RWPE2 (cell line): ENCODE results near the gene PPHLN1.

Experiments
- ATAC-seq: fragments of 200-7000 bp; cut with Tn5 transposase; 3 replicates; pipeline ENCODE4 v1.9.1; 2021; ENCODE audit warnings: low read depth
- DNase-seq: peaks from one replicate; pipeline ENCODE4 v3.0.0-alpha.2; 2020; ENCODE audit warnings: low spot score
- H3K27ac ChIP-seq: fragments of 450-650 bp; 2 replicates; pipeline ENCODE4 v1.5.1; 2017; ENCODE audit warnings: mild to moderate bottlenecking; ENCODE audit not compliant: poor library complexity, severe bottlenecking
- H3K27me3 ChIP-seq: fragments of 250-450 bp; sonication (Bioruptor Pico); 2 replicates; pipeline ENCODE4 v1.5.1; 2021; ENCODE audit warnings: mild to moderate bottlenecking, moderate library complexity; ENCODE audit not compliant: insufficient read depth, poor library complexity, severe bottlenecking
- H3K36me3 ChIP-seq: fragments of 250-450 bp; sonication (Bioruptor Pico); 2 replicates; pipeline ENCODE4 v1.5.1; 2020; ENCODE audit warnings: low read depth, mild to moderate bottlenecking, moderate library complexity
- H3K4me1 ChIP-seq: fragments of 250-450 bp; sonication (Bioruptor Pico); 2 replicates; pipeline ENCODE4 v1.5.1; 2021; ENCODE audit warnings: mild to moderate bottlenecking, moderate library complexity; ENCODE audit not compliant: insufficient read depth, poor library complexity, severe bottlenecking
- H3K4me3 ChIP-seq: fragments of 250-450 bp; sonication (Bioruptor Pico); 2 replicates; pipeline ENCODE4 v1.5.1; 2021; ENCODE audit warnings: mild to moderate bottlenecking, moderate library complexity; ENCODE audit not compliant: severe bottlenecking
- H3K9me3 ChIP-seq: fragments of 250-450 bp; sonication (Bioruptor Pico); 2 replicates; pipeline ENCODE4 v1.5.1; 2021; ENCODE audit warnings: mild to moderate bottlenecking, moderate library complexity; ENCODE audit not compliant: severe bottlenecking
- TF ChIP-seq, protein P1 (sequence below): fragments of 450-650 bp; IDR thresholded peaks from one replicate; pipeline ENCODE4 v1.5.1; 2017; ENCODE audit warnings: mild to moderate bottlenecking, moderate library complexity; ENCODE audit not compliant: poor library complexity, severe bottlenecking

PPHLN1 gene

DNA sequence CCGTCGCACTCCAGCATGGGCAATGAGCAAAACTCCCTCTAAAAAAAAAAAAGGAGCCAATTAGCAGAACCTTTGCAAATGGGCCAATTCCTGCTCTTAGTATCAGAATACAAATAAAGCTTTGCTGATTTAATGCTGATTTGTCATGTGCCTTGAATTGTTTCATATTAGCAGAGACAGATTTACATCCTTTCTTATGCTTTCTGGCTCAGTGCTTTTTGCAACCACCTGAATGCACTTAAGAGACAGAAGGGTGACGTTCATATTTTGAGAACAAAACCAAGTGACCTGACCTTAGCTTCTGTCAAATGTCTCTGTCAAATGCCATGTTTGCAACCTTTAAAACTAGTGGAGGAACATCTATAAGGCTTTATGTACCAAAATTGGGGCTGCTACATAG lies 44.1 kb upstream of the PPHLN1 start:
- Histone ChIP-seq H3K27ac (no peak overlapping the region), H3K27me3 (no peaks in the 10 kb centered on the region), H3K36me3 (no peaks in the 10 kb centered on the region), H3K4me3 (no peak overlapping the region), H3K9me3 (no peaks in the 10 kb centered on the region), H3K4me1 (no peaks in the 10 kb centered on the region)
- TF ChIP-seq, protein P1, sequence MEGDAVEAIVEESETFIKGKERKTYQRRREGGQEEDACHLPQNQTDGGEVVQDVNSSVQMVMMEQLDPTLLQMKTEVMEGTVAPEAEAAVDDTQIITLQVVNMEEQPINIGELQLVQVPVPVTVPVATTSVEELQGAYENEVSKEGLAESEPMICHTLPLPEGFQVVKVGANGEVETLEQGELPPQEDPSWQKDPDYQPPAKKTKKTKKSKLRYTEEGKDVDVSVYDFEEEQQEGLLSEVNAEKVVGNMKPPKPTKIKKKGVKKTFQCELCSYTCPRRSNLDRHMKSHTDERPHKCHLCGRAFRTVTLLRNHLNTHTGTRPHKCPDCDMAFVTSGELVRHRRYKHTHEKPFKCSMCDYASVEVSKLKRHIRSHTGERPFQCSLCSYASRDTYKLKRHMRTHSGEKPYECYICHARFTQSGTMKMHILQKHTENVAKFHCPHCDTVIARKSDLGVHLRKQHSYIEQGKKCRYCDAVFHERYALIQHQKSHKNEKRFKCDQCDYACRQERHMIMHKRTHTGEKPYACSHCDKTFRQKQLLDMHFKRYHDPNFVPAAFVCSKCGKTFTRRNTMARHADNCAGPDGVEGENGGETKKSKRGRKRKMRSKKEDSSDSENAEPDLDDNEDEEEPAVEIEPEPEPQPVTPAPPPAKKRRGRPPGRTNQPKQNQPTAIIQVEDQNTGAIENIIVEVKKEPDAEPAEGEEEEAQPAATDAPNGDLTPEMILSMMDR: no peak
- ATAC-seq (no peak), DNase-seq (no peak)

GRCh38 chr12:42282294-42282693 lies 43.7 kb upstream of the PPHLN1 start:
- H3K27ac ChIP-seq: no peak overlapping the region
- H3K36me3 ChIP-seq: no peaks in the 10 kb centered on the region
- no peak for ATAC-seq

DNA sequence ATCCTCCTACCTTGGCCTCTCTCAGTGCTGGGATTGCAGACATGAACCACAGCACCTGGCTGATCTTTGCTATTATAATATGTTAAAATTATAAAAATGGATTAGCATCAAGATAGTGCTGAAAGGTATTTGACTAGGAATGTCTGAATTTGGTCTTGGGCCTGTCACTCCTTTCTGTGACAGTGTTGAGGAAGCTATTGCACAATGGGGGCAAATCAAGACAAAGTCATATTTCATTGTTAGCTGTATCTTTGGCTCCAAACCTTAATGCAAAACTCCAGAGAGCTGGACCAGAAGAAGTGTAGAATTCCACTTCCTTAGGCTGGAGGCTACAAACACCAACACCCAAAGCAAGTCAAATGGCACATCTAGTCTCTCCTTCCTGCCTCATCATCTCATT lies 42.2 kb upstream of the PPHLN1 start:
- ATAC-seq: no peak
- TF ChIP-seq, protein P1: no peak
- Histone ChIP-seq H3K4me3 (no peak overlapping the region), H3K4me1 (no peaks in the 10 kb centered on the region), H3K27me3 (no peaks in the 10 kb centered on the region), H3K27ac (no peak overlapping the region), H3K36me3 (no peaks in the 10 kb centered on the region), H3K9me3 (no peaks in the 10 kb centered on the region)
- no peak for DNase-seq

More at GRCh38 chr12:42282294-42282693, 43.7 kb upstream of the PPHLN1 start:
- no peaks in the 10 kb centered on the region for H3K9me3 ChIP-seq
- DNase-seq: no peak
- no peaks in the 10 kb centered on the region for H3K27me3 ChIP-seq
- H3K4me3 ChIP-seq: no peak overlapping the region
- no peaks in the 10 kb centered on the region for H3K4me1 ChIP-seq
- TF ChIP-seq, protein P1: no peak

DNA sequence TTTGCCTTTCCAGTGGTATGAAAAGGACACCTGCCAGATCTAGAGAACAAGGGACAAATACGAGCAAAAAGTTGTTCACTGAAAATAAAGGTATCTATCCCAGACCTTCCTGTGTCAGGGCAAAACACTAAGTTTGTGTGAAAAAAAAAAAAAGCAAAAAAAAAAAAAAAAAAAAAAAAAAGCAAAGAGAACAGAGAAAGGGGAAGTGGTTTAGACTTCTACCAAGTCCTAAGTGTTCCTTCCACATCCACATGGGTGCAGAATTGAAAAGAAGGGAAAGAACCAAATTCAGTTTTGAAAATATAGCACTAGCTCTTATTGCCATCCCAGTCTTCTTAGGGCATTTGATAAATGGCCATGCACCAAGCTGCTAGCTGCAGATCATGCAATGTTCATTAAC lies 41.8 kb upstream of the PPHLN1 start:
- ATAC-seq (no peak), DNase-seq (no peak)
- Histone ChIP-seq H3K36me3 (no peaks in the 10 kb centered on the region), H3K27me3 (no peaks in the 10 kb centered on the region), H3K4me1 (no peaks in the 10 kb centered on the region), H3K27ac (no peak overlapping the region), H3K4me3 (no peak overlapping the region), H3K9me3 (no peaks in the 10 kb centered on the region)
- TF ChIP-seq, protein P1: no peak

DNA sequence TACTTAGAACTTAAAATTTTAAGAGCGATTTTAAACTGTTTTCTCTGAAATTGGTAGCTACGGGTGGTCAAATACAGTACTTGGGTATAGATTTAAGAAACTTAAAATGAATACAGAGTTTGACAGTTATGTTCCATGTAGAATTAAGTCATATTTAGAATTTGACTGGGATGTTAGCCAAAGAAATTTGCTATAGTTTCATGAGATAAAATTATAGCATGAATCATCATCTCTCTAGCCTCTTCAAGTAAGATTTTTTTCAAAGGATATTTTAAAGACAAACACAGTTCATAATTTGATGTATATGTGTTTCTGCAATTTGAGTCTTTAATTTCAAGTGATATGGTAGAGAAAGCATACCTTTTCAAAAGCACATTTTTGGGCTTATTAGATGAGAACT lies 41.1 kb upstream of the PPHLN1 start:
- no peak for DNase-seq
- no peaks in the 10 kb centered on the region for H3K9me3 ChIP-seq
- H3K4me3 ChIP-seq: no peak overlapping the region
- H3K4me1 ChIP-seq: no peaks in the 10 kb centered on the region
- no peak for ATAC-seq
- H3K27me3 ChIP-seq: no peaks in the 10 kb centered on the region
- no peaks in the 10 kb centered on the region for H3K36me3 ChIP-seq
- TF ChIP-seq, protein P1: no peak
- no peak overlapping the region for H3K27ac ChIP-seq
